Esophagus muscularis mucosa (tissue), 4 donors: ENCODE measurements around the gene TRAK1. TPM values are rescaled to one million over a fixed set of nuclear protein-coding genes. Genes with fewer than 3 reads are reported as not detected.

Source experiments
- DNase-seq: peaks from one replicate; pipeline ENCODE4 v3.0.0-alpha.2; 2017; ENCODE audit errors: extremely low spot score
- H3K27ac ChIP-seq, 4 donors: fragments of 200-600 bp; sonication (generic); replicated peaks in 1 of 4; 1 replicate in 3 of 4; 2 replicates in 1 of 4; pipeline ENCODE4 v1.5.1; 2016 to 2019; ENCODE audit warnings: mild to moderate bottlenecking in 1 of 4
- H3K27me3 ChIP-seq, 4 donors: fragments of 200-600 bp; sonication (generic); one replicate each; pipeline versions ENCODE4 v1.5.1 to v1.6.0; 2016 to 2019
- H3K36me3 ChIP-seq, 4 donors: fragments of 200-600 bp; sonication (generic); one replicate each; pipeline ENCODE4 v1.5.1; 2016 to 2019
- H3K4me1 ChIP-seq, 4 donors: fragments of 200-600 bp; sonication (generic); one replicate each; pipeline ENCODE4 v1.5.1; 2016 to 2019
- H3K4me3 ChIP-seq, 4 donors: fragments of 200-600 bp; sonication (generic); 1 replicate in 2 of 4; 2 replicates in 2 of 4; pipeline ENCODE4 v1.5.1; 2016 to 2019; ENCODE audit warnings: mild to moderate bottlenecking in 4 of 4, moderate library complexity in 1 of 4
- H3K9me3 ChIP-seq, 4 donors: fragments of 200-600 bp; sonication (generic); 1 replicate in 3 of 4; 2 replicates in 1 of 4; pipeline ENCODE4 v1.5.1; 2016 to 2019
- EP300 ChIP-seq: sonication (generic); formaldehyde crosslinking; IDR thresholded peaks from one replicate; pipeline ENCODE4 v1.6.1; 2017; ENCODE audit warnings: antibody characterized with exemption
- POLR2A ChIP-seq: fragments of 450-650 bp; IDR thresholded peaks from one replicate; pipeline ENCODE4 v1.6.1; 2017; ENCODE audit warnings: antibody characterized with exemption, moderate library complexity, mild to moderate bottlenecking, low read depth
- POLR2AphosphoS5 ChIP-seq, 2 donors: sonication (generic); formaldehyde crosslinking; IDR thresholded peaks; one replicate each; pipeline ENCODE4 v1.6.1; 2017; ENCODE audit warnings: antibody characterized with exemption in 2 of 2
- WGBS: methylation state at CpG from one replicate; pipeline ENCODE4 v1.1.5; 2018; 5-methylcytosine and 5-hydroxymethylcytosine counted together
- intact Hi-C: fragments of 100-400 bp; cut with DNase I; formaldehyde crosslinking; loops from one replicate; pipeline ENCODE4 v1.15.1; 2023
- total RNA-seq, 4 donors: library from RNA; depleted of rRNA; stranded (reverse); fragments of >200 nt; gene quantifications; one replicate each; pipeline versions ENCODE4 v1.1.0 to v1.2.1, GENCODE V29; 2016
- TF ChIP-seq, protein P1 (sequence below), 3 experiments: fragments of 200-600 bp in 2 of 3; fragments of 450-650 bp in 1 of 3; sonication (generic) in 2 of 3; IDR thresholded peaks; one replicate each; pipeline ENCODE4 v1.5.1; 2017 to 2019; ENCODE audit warnings: antibody characterized with exemption in 3 of 3, mild to moderate bottlenecking in 2 of 3, moderate library complexity in 1 of 3

The TRAK1 gene
- total RNA-seq, 4 donors from 2014 or later: 45.7 to 74.8 (median 57.7) TPM

GRCh38 chr3:42269647-42270046, 178.5 kb downstream of the TRAK1 start:
- Histone ChIP-seq H3K4me3 (no peak overlapping the region), H3K9me3 (peaks cover 0 to 3% (median 0%) of the 10 kb centered on the region in 4 donors), H3K27ac (no peak overlapping the region), H3K4me1 (peaks cover 3 to 14% (median 10%) of the 10 kb centered on the region in 4 donors), H3K36me3 (no peaks in the 10 kb centered on the region), H3K27me3 (peaks cover 4 to 56% (median 13%) of the 10 kb centered on the region in 4 donors)
- WGBS: 81% methylated on average over 7 of the region's 7 CpGs
- intact Hi-C loops: no loop called here
- DNase-seq: no peak
- no peak for TF ChIP-seq POLR2A
- TF ChIP-seq POLR2AphosphoS5 (IDR thresholded peaks at IDR 0.05): no peak
- no peak for TF ChIP-seq EP300

GRCh38 chr3:42270561-42270960, 179.4 kb downstream of the TRAK1 start:
- no peaks in the 10 kb centered on the region for H3K36me3 ChIP-seq
- peaks cover 0 to 3% (median 0%) of the 10 kb centered on the region in 4 donors for H3K9me3 ChIP-seq
- DNase-seq: no peak
- no peak overlapping the region for H3K27ac ChIP-seq
- intact Hi-C loops: no loop called here
- WGBS: 86% methylated on average over 1 of the region's 1 CpG
- H3K4me3 ChIP-seq: no peak overlapping the region
- H3K27me3 ChIP-seq: peaks cover 3 to 47% (median 5%) of the 10 kb centered on the region in 4 donors
- H3K4me1 ChIP-seq: peaks cover 0 to 5% (median under 1%) of the 10 kb centered on the region in 4 donors
- TF ChIP-seq, protein P1, sequence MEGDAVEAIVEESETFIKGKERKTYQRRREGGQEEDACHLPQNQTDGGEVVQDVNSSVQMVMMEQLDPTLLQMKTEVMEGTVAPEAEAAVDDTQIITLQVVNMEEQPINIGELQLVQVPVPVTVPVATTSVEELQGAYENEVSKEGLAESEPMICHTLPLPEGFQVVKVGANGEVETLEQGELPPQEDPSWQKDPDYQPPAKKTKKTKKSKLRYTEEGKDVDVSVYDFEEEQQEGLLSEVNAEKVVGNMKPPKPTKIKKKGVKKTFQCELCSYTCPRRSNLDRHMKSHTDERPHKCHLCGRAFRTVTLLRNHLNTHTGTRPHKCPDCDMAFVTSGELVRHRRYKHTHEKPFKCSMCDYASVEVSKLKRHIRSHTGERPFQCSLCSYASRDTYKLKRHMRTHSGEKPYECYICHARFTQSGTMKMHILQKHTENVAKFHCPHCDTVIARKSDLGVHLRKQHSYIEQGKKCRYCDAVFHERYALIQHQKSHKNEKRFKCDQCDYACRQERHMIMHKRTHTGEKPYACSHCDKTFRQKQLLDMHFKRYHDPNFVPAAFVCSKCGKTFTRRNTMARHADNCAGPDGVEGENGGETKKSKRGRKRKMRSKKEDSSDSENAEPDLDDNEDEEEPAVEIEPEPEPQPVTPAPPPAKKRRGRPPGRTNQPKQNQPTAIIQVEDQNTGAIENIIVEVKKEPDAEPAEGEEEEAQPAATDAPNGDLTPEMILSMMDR (IDR thresholded peaks at IDR 0.05): no peak
- TF ChIP-seq EP300 (no peak), POLR2A (no peak), POLR2AphosphoS5 (IDR thresholded peaks at IDR 0.05) (no peak)

- Histone ChIP-seq H3K4me3 (no peak overlapping the region), H3K9me3 (peaks cover 0 to 2% (median 0%) of the 10 kb centered on the region in 4 donors), H3K4me1 (no peaks in the 10 kb centered on the region), H3K36me3 (no peaks in the 10 kb centered on the region), H3K27me3 (peaks cover 0 to 37% (median 0%) of the 10 kb centered on the region in 4 donors), H3K27ac (no peak overlapping the region)
- intact Hi-C loops: no loop called here
- TF ChIP-seq EP300 (no peak), POLR2AphosphoS5 (IDR thresholded peaks at IDR 0.05) (no peak), POLR2A (no peak)
- TF ChIP-seq, protein P1 (IDR thresholded peaks at IDR 0.05): no peak
- DNase-seq: no peak
Measured at GRCh38 chr3:42271786-42272185, 180.6 kb downstream of the TRAK1 start.

GRCh38 chr3:42273361-42273760, 182.2 kb downstream of the TRAK1 start:
- Histone ChIP-seq H3K9me3 (no peaks in the 10 kb centered on the region), H3K4me1 (no peaks in the 10 kb centered on the region), H3K36me3 (no peaks in the 10 kb centered on the region), H3K27me3 (peaks cover 0 to 24% (median 0%) of the 10 kb centered on the region in 4 donors), H3K4me3 (no peak overlapping the region), H3K27ac (no peak overlapping the region)
- intact Hi-C loops: no loop called here
- WGBS: 64% methylated on average over 2 of the region's 2 CpGs
- no peak for DNase-seq
- TF ChIP-seq, protein P1 (IDR thresholded peaks at IDR 0.05): no peak
- TF ChIP-seq EP300: no peak
- no peak for TF ChIP-seq POLR2AphosphoS5 (IDR thresholded peaks at IDR 0.05)
- TF ChIP-seq POLR2A: no peak

GRCh38 chr3:42274266-42274665, 183.1 kb downstream of the TRAK1 start:
- intact Hi-C loops: no loop called here
- Histone ChIP-seq H3K4me3 (no peak overlapping the region), H3K4me1 (no peaks in the 10 kb centered on the region), H3K27ac (no peak overlapping the region), H3K27me3 (peaks cover 0 to 16% (median 0%) of the 10 kb centered on the region in 4 donors), H3K36me3 (no peaks in the 10 kb centered on the region), H3K9me3 (no peaks in the 10 kb centered on the region)
- TF ChIP-seq EP300 (no peak), POLR2AphosphoS5 (IDR thresholded peaks at IDR 0.05) (no peak), POLR2A (no peak)
- TF ChIP-seq, protein P1 (IDR thresholded peaks at IDR 0.05): no peak
- no peak for DNase-seq
